GM19468 (cell line): ENCODE measurements around the gene CEMIP2.
A peak's percentile ranks its signal among the peaks of the same experiment; 100 is the strongest.
"Not testable (repeated sequence)": the region's sequence is repeated elsewhere in the genome, so short reads cannot be mapped to it uniquely, and the experiment has no call there.

Experiments
- ATAC-seq: cut with Tn5 transposase; IDR thresholded peaks from one replicate; pipeline ENCODE4 v1.9.1; 2021; ENCODE audit warnings: mild to moderate bottlenecking, moderate library complexity, moderate number of reproducible peaks; ENCODE audit not compliant: unreplicated experiment; ENCODE audit errors: extremely low read depth

Gene CEMIP2

GRCh38 chr9:71768388-71769174, at the start of gene CEMIP2:
Gene CEMIP2, minus strand, starts transcription at chr9:71768513. Its CDS starts 18,140 bp downstream, at chr9:71750373.
- peak; percentile 47 for ATAC-seq

- ATAC-seq: no peak
Observed at GRCh38 chr9:71816916-71817451, 48.7 kb upstream of the CEMIP2 start.

- no peak for ATAC-seq
Observed at GRCh38 chr9:71814815-71815214, 46.5 kb upstream of the CEMIP2 start.

- no peak for ATAC-seq
Observed at GRCh38 chr9:71814226-71814625, 45.9 kb upstream of the CEMIP2 start.

GRCh38 chr9:71812385-71812784, 44.1 kb upstream of the CEMIP2 start:
- no peak for ATAC-seq

- ATAC-seq: no peak
Observed at GRCh38 chr9:71808068-71808467, 39.8 kb upstream of the CEMIP2 start.

- peak; percentile 90 for ATAC-seq
Observed at GRCh38 chr9:71806901-71807307, 38.6 kb upstream of the CEMIP2 start.

GRCh38 chr9:71805096-71805495, 36.8 kb upstream of the CEMIP2 start:
- not testable (repeated sequence) for ATAC-seq

GRCh38 chr9:71801826-71802225, 33.5 kb upstream of the CEMIP2 start:
- no peak for ATAC-seq

GRCh38 chr9:71797266-71797665, 29.0 kb upstream of the CEMIP2 start:
- no peak for ATAC-seq

- ATAC-seq: no peak
Observed at GRCh38 chr9:71796100-71796767, 27.9 kb upstream of the CEMIP2 start.

- ATAC-seq: peak; percentile 76
Observed at GRCh38 chr9:71795097-71795813, 26.9 kb upstream of the CEMIP2 start.

GRCh38 chr9:71793386-71794105, 25.2 kb upstream of the CEMIP2 start:
- ATAC-seq: peak; percentile 36

GRCh38 chr9:71791875-71792274, 23.6 kb upstream of the CEMIP2 start:
- no peak for ATAC-seq

- ATAC-seq: no peak
Observed at GRCh38 chr9:71790296-71790695, 22.0 kb upstream of the CEMIP2 start.

- ATAC-seq: peak; percentile 75
Observed at GRCh38 chr9:71783120-71783523, 14.8 kb upstream of the CEMIP2 start.

GRCh38 chr9:71781391-71781790, 13.1 kb upstream of the CEMIP2 start:
- peak; percentile 31 for ATAC-seq

- ATAC-seq: no peak
Observed at GRCh38 chr9:71780953-71781352, 12.6 kb upstream of the CEMIP2 start.

- ATAC-seq: no peak
Observed at GRCh38 chr9:71778085-71778484, 9.8 kb upstream of the CEMIP2 start.

- ATAC-seq: peak; percentile 41
Observed at GRCh38 chr9:71774920-71775319, 6.6 kb upstream of the CEMIP2 start.
